CD4-positive, alpha-beta memory T cell (primary cell): ENCODE data around the gene SORT1. TPM values are rescaled to one million over a fixed set of nuclear protein-coding genes. Genes with fewer than 3 reads are reported as not detected.

Experiments
- CTCF ChIA-PET: fragments of 350-600 bp; sonication (Branson Sonifier 250); formaldehyde crosslinking; loops from one replicate; lab custom pipeline; 2021; ENCODE audit warnings: inconsistent platforms; ENCODE audit not compliant: partially characterized antibody; lab: Charles Lee
- POLR2A ChIA-PET: fragments of 350-600 bp; sonication (Branson Sonifier 250); formaldehyde crosslinking; loops from one replicate; lab custom pipeline; 2021; ENCODE audit not compliant: partially characterized antibody; lab: Charles Lee
- DNase-seq, 5 donors: peaks; one replicate each; pipeline versions ENCODE4 v3.0.0 to v3.0.0-alpha.2; 2020 to 2022; ENCODE audit warnings: mixed read lengths in 1 of 5
- H3K27ac ChIP-seq: one replicate; pipeline ENCODE4 v1.7.0; 2013; ENCODE audit warnings: low read depth, low read length
- H3K27me3 ChIP-seq: 2 replicates; pipeline ENCODE4 v1.7.0; 2013; ENCODE audit warnings: mild to moderate bottlenecking, low read length, moderate library complexity; ENCODE audit not compliant: insufficient read depth
- H3K36me3 ChIP-seq: 2 replicates; pipeline ENCODE4 v1.7.0; 2013; ENCODE audit warnings: mild to moderate bottlenecking, low read length, moderate library complexity; ENCODE audit not compliant: insufficient read depth
- H3K4me1 ChIP-seq: 2 replicates; pipeline ENCODE4 v1.7.0; 2013; ENCODE audit warnings: mild to moderate bottlenecking, low read length, moderate library complexity; ENCODE audit not compliant: insufficient read depth
- H3K4me3 ChIP-seq, 2 donors: one replicate each; pipeline ENCODE4 v1.7.0; 2013; ENCODE audit warnings: low read length in 2 of 2, mild to moderate bottlenecking in 1 of 2
- H3K9me3 ChIP-seq, 2 donors: one replicate each; pipeline ENCODE4 v1.7.0; 2013; ENCODE audit warnings: low read length in 2 of 2, control low read depth in 1 of 2; ENCODE audit not compliant: control insufficient read depth in 1 of 2
- H3K27ac Mint-ChIP-seq, 7 donors: one replicate each; pipeline ENCODE4 v1.8.0; 2020 to 2021; ENCODE audit warnings: mixed read lengths in 7 of 7, mild to moderate bottlenecking in 6 of 7, inconsistent platforms in 3 of 7, moderate library complexity in 3 of 7
- H3K27me3 Mint-ChIP-seq, 2 donors: one replicate each; pipeline ENCODE4 v1.8.0; 2020 to 2021; ENCODE audit warnings: mixed read lengths in 2 of 2
- H3K36me3 Mint-ChIP-seq, 2 donors: one replicate each; pipeline ENCODE4 v1.8.0; 2020 to 2021; ENCODE audit warnings: mixed read lengths in 2 of 2, inconsistent platforms in 1 of 2, mild to moderate bottlenecking in 1 of 2
- H3K4me1 Mint-ChIP-seq, 4 donors: one replicate each; pipeline ENCODE4 v1.8.0; 2020 to 2021; ENCODE audit warnings: mixed read lengths in 4 of 4, mild to moderate bottlenecking in 1 of 4
- H3K4me3 Mint-ChIP-seq, 8 donors: one replicate each; pipeline ENCODE4 v1.8.0; 2020 to 2021; ENCODE audit warnings: mixed read lengths in 8 of 8, mild to moderate bottlenecking in 7 of 8, moderate library complexity in 6 of 8, inconsistent platforms in 3 of 8
- H3K9me3 Mint-ChIP-seq, 8 donors: one replicate each; pipeline ENCODE4 v1.8.0; 2020 to 2021; ENCODE audit warnings: mixed read lengths in 8 of 8, mild to moderate bottlenecking in 5 of 8, inconsistent platforms in 3 of 8, moderate library complexity in 1 of 8
- intact Hi-C: fragments of 100-400 bp; cut with micrococcal nuclease; formaldehyde crosslinking; loops from one replicate; pipeline ENCODE4 v1.15.1; 2023
- polyA plus RNA-seq, 2 donors: library from polyadenylated mRNA; unstranded; fragments of 300-500 nt; fragmentation: Illumina TruSeq; gene quantifications; one replicate each; pipeline ENCODE4 v1.2.3, GENCODE V29; 2021
- total RNA-seq, 2 experiments: library from RNA; stranded (reverse); gene quantifications; one replicate each; pipeline ENCODE4 v1.2.3, GENCODE V29; 2021

SORT1 gene
- total and polyA plus RNA-seq, 4 experiments from 2014 or later: 0.69 to 0.93 TPM; not detected in 2

DNA sequence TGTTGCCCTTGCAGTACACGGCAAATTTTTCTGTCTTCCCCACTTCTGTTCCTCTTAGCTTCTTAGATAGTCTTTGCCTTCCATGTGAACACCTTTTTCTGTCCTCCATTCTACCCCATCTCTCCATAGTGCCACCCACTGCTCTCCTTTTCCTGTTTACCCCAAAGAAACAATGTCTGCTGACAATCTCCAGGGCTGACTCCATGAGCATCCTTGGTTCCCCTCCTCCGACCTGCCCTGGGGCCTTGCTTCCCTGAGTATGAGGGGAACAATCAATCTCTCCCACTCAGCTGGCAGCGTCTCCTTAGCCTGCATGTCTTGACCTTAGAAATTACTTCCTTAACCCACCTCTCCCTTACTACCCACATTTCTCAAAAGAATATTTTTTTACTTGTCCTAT, 78.6 kb downstream of the SORT1 start:
- ChIA-PET CTCF (no interaction called here), POLR2A (no interaction called here)
- DNase-seq: no peak
- H3K4me3 Mint-ChIP-seq: no peak overlapping the region
- Histone ChIP-seq H3K36me3 (no peaks in the 10 kb centered on the region), H3K27me3 (no peaks in the 10 kb centered on the region), H3K27ac (no peak overlapping the region), H3K9me3 (no peaks in the 10 kb centered on the region), H3K4me1 (no peaks in the 10 kb centered on the region), H3K4me3 (no peak overlapping the region)
- H3K27me3 Mint-ChIP-seq: peaks cover 5 to 6% of the 10 kb centered on the region in 2 donors
- H3K4me1 Mint-ChIP-seq: no peaks in the 10 kb centered on the region
- no peaks in the 10 kb centered on the region for H3K36me3 Mint-ChIP-seq
- H3K27ac Mint-ChIP-seq: no peak overlapping the region
- no peaks in the 10 kb centered on the region for H3K9me3 Mint-ChIP-seq
- intact Hi-C loops: no loop called here

DNA sequence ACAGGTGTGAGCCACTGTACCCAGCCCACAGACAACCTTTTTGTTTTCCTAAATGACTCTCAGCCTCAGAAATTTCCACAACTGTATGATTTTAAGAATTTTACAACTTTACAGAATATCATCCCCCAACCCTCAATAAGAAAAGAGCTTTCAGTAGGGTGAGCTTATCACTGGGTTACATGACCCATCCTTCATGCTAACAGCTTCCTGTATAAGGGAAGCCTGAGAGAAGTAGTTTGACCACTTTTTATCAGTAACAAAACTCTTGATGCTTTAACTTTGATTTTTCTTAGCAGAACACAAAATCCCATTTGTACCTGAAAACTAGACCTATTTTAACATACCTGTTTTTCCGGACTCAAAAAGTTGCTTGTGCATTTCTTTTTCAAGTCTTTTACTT, 81.2 kb downstream of the SORT1 start:
- Mint-ChIP-seq H3K27me3 (peaks cover 3 to 9% of the 10 kb centered on the region in 2 donors), H3K27ac (no peak overlapping the region), H3K36me3 (no peaks in the 10 kb centered on the region), H3K4me1 (no peaks in the 10 kb centered on the region), H3K4me3 (no peak overlapping the region), H3K9me3 (no peaks in the 10 kb centered on the region)
- H3K27me3 ChIP-seq: no peaks in the 10 kb centered on the region
- POLR2A ChIA-PET: no interaction called here
- no peak overlapping the region for H3K4me3 ChIP-seq
- H3K27ac ChIP-seq: no peak overlapping the region
- intact Hi-C loops: no loop called here
- H3K9me3 ChIP-seq: no peaks in the 10 kb centered on the region
- no peak for DNase-seq
- no peaks in the 10 kb centered on the region for H3K36me3 ChIP-seq
- no peaks in the 10 kb centered on the region for H3K4me1 ChIP-seq
- CTCF ChIA-PET: no interaction called here

GRCh38 chr1:109315288-109315687, 82.4 kb downstream of the SORT1 start:
- no peak overlapping the region for H3K4me3 Mint-ChIP-seq

GRCh38 chr1:109314795-109315194, 82.9 kb downstream of the SORT1 start:
- ChIA-PET CTCF (no interaction called here), POLR2A (no interaction called here)
- intact Hi-C loops: no loop called here
- H3K9me3 ChIP-seq: no peaks in the 10 kb centered on the region
- no peak overlapping the region for H3K4me3 ChIP-seq
- H3K27me3 Mint-ChIP-seq: peaks cover 3 to 6% of the 10 kb centered on the region in 2 donors
- H3K4me3 Mint-ChIP-seq: no peak overlapping the region
- H3K36me3 Mint-ChIP-seq: no peaks in the 10 kb centered on the region
- H3K4me1 Mint-ChIP-seq: no peaks in the 10 kb centered on the region
- no peaks in the 10 kb centered on the region for H3K27me3 ChIP-seq
- H3K4me1 ChIP-seq: no peaks in the 10 kb centered on the region
- no peaks in the 10 kb centered on the region for H3K9me3 Mint-ChIP-seq
- DNase-seq: no peak
- no peaks in the 10 kb centered on the region for H3K36me3 ChIP-seq
- H3K27ac ChIP-seq: no peak overlapping the region
- no peak overlapping the region for H3K27ac Mint-ChIP-seq

More at GRCh38 chr1:109315288-109315687, 82.4 kb downstream of the SORT1 start:
- ChIA-PET POLR2A (no interaction called here), CTCF (interaction anchor here (0.6 kb wide), 1 partner anchor 490 kb away, joined by 5 read pairs; no protein-coding TSS in a partner anchor)
- Mint-ChIP-seq H3K9me3 (no peaks in the 10 kb centered on the region), H3K27ac (no peak overlapping the region), H3K4me1 (no peaks in the 10 kb centered on the region), H3K36me3 (no peaks in the 10 kb centered on the region), H3K27me3 (peaks cover 3 to 6% of the 10 kb centered on the region in 2 donors)
- H3K36me3 ChIP-seq: no peaks in the 10 kb centered on the region
- H3K27ac ChIP-seq: no peak overlapping the region
- no peaks in the 10 kb centered on the region for H3K27me3 ChIP-seq
- no peaks in the 10 kb centered on the region for H3K4me1 ChIP-seq
- no peak overlapping the region for H3K4me3 ChIP-seq
- no peaks in the 10 kb centered on the region for H3K9me3 ChIP-seq
- no peak for DNase-seq
- intact Hi-C loops: no loop called here

DNA sequence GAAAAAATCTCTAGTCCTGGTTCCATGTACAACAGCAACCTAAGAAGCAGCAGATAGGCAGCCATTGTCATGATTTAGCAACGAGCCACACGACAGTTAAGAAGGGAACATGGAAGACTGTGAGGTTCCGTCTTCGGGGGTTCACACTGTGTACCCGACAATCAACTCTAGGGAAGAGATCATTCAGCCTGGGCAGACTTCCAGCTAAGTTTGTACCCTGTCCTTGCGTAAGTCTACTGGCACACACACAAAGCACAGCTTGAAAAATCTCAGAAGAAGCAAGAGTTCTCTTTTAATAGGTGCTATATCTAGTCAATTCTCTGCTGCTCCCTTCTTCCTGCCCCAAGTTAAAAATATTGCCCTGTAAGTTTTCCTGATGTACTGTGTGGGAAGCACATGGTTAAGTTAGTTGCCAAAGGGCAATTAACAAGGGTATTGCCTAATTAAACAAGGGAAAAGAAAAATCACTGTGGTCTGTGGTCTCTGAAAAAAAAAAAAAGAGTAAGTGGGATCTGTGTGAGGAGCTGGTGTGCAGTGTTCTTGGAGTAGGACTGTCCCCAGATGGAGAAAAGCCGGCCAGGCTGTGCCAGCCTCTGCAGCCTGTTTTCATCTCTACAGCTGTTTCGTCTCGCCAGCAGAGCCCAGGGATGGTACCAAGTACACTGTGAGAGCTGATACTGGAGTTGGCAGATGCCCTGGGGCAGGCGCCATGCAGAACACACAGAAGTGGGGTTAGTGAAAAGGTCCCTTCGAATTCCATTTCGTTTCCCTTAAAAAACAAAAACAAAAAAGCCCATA, 84.5 kb downstream of the SORT1 start:
- no peaks in the 10 kb centered on the region for H3K4me1 ChIP-seq
- H3K36me3 ChIP-seq: no peaks in the 10 kb centered on the region
- Mint-ChIP-seq H3K4me3 (no peak overlapping the region), H3K4me1 (no peaks in the 10 kb centered on the region), H3K27me3 (peaks cover 5 to 7% of the 10 kb centered on the region in 2 donors), H3K27ac (no peak overlapping the region), H3K9me3 (no peaks in the 10 kb centered on the region), H3K36me3 (no peaks in the 10 kb centered on the region)
- DNase-seq: no peak
- intact Hi-C loops: no loop called here
- ChIA-PET POLR2A (no interaction called here), CTCF (interaction anchor here (0.7 kb wide), 2 partner anchors 35 to 252 kb away, joined by 3 to 4 read pairs; no protein-coding TSS in a partner anchor)
- H3K27ac ChIP-seq: no peak overlapping the region
- H3K9me3 ChIP-seq: no peaks in the 10 kb centered on the region
- H3K27me3 ChIP-seq: no peaks in the 10 kb centered on the region
- H3K4me3 ChIP-seq: no peak overlapping the region

- ChIA-PET CTCF (no interaction called here), POLR2A (no interaction called here)
- Histone ChIP-seq H3K36me3 (no peaks in the 10 kb centered on the region), H3K9me3 (no peaks in the 10 kb centered on the region), H3K27me3 (no peaks in the 10 kb centered on the region), H3K4me1 (no peaks in the 10 kb centered on the region), H3K27ac (no peak overlapping the region), H3K4me3 (no peak overlapping the region)
- intact Hi-C loops: no loop called here
- Mint-ChIP-seq H3K27me3 (peaks cover 5 to 7% of the 10 kb centered on the region in 2 donors), H3K36me3 (no peaks in the 10 kb centered on the region), H3K4me1 (no peaks in the 10 kb centered on the region), H3K9me3 (no peaks in the 10 kb centered on the region), H3K27ac (no peak overlapping the region), H3K4me3 (no peak overlapping the region)
- DNase-seq: no peak
Measured at GRCh38 chr1:109312246-109312645, 85.5 kb downstream of the SORT1 start.

GRCh38 chr1:109309347-109309746, 88.4 kb downstream of the SORT1 start:
- CTCF ChIA-PET: no interaction called here

More at GRCh38 chr1:109309347-109309746, 88.4 kb downstream of the SORT1 start:
- H3K9me3 Mint-ChIP-seq: no peaks in the 10 kb centered on the region
- H3K27ac Mint-ChIP-seq: no peak overlapping the region
- no peaks in the 10 kb centered on the region for H3K36me3 ChIP-seq
- peaks cover 5 to 8% of the 10 kb centered on the region in 2 donors for H3K27me3 Mint-ChIP-seq
- intact Hi-C loops: no loop called here
- no peaks in the 10 kb centered on the region for H3K27me3 ChIP-seq
- H3K4me3 Mint-ChIP-seq: no peak overlapping the region
- no peaks in the 10 kb centered on the region for H3K9me3 ChIP-seq
- POLR2A ChIA-PET: no interaction called here
- no peaks in the 10 kb centered on the region for H3K4me1 Mint-ChIP-seq
- no peak overlapping the region for H3K4me3 ChIP-seq
- H3K27ac ChIP-seq: no peak overlapping the region
- no peaks in the 10 kb centered on the region for H3K4me1 ChIP-seq
- H3K36me3 Mint-ChIP-seq: no peaks in the 10 kb centered on the region
- DNase-seq: no peak
